HCT116 (cell line): ENCODE results near the gene TPRG1L. TPM values are rescaled to one million over a fixed set of nuclear protein-coding genes. Genes with fewer than 3 reads are reported as not detected.
A peak's percentile ranks its signal among the peaks of the same experiment; 100 is the strongest.

Experiments
- ATAC-seq: fragments of 200-7000 bp; cut with Tn5 transposase; 2 replicates; pipeline ENCODE4 v1.9.1; 2020; ENCODE audit warnings: mild to moderate bottlenecking, moderate library complexity
- BruUV-seq: library from RNA; stranded (reverse); fragments of 400-500 nt; replicated peaks from 2 replicates; lab custom pipeline; 2021; lab: Mats Ljungman, UMichigan
- CTCF ChIA-PET: fragments of 300-600 bp; sonication (Branson Sonifier 250); formaldehyde crosslinking; loops from one replicate; lab custom pipeline; 2021; ENCODE audit warnings: antibody characterized with exemption; lab: Charles Lee
- POLR2A ChIA-PET: fragments of 300-600, 350-600 bp; sonication (Branson Sonifier 250); formaldehyde crosslinking; loops from one replicate; lab custom pipeline; 2021; ENCODE audit warnings: antibody characterized with exemption; lab: Charles Lee
- RAD21 ChIA-PET, 2 experiments: fragments of 300-600 bp; sonication (Branson Sonifier 250); formaldehyde crosslinking; loops; one replicate each; lab custom pipeline; 2023; ENCODE audit warnings: low total read pairs in 2 of 2; ENCODE audit not compliant: uncharacterized antibody in 2 of 2, unreplicated experiment in 2 of 2, low non-redundant PET in 1 of 2; lab: Charles Lee
- DNase-seq: peaks from one replicate; pipeline ENCODE4 v3.0.0-alpha.2; 2010; ENCODE audit warnings: low read depth, low spot score
- H2AFZ ChIP-seq: fragments of 200-600 bp; shearing (Covaris generic), sonication (generic); 2 replicates; pipeline ENCODE4 v1.6.1; 2017; ENCODE audit warnings: low read depth, mixed run types, mixed read lengths, antibody characterized with exemption, low read length; ENCODE audit not compliant: poor library complexity, severe bottlenecking
- H3K27ac ChIP-seq: 2 replicates; pipeline ENCODE4 v1.5.1; 2012; ENCODE audit warnings: low read depth, low read length
- H3K27me3 ChIP-seq: fragments of 200-600 bp; sonication (generic); 2 replicates; pipeline ENCODE4 v1.6.1; 2016; ENCODE audit warnings: mixed run types, low read length, mixed read lengths; ENCODE audit not compliant: insufficient read depth
- H3K36me3 ChIP-seq, 2 experiments: fragments of 200-500 bp in 1 of 2; fragments of 200-600 bp in 1 of 2; sonication (Bioruptor generic) in 1 of 2; sonication (generic) in 1 of 2; 2 replicates each; pipeline versions ENCODE4 v1.5.1 to v1.6.1; 2014 to 2016; ENCODE audit warnings: low read length in 2 of 2, inconsistent platforms in 1 of 2, mixed read lengths in 1 of 2, mixed run types in 1 of 2; ENCODE audit not compliant: insufficient read depth in 2 of 2, control insufficient read depth in 1 of 2
- H3K4me1 ChIP-seq, 2 experiments: fragments of 200-600 bp in 1 of 2; sonication (generic) in 1 of 2; 2 replicates each; pipeline versions ENCODE4 v1.5.1 to v1.6.1; 2012 to 2017; ENCODE audit warnings: low read length in 2 of 2, inconsistent platforms in 1 of 2, mild to moderate bottlenecking in 1 of 2, mixed read lengths in 1 of 2, mixed run types in 1 of 2, moderate library complexity in 1 of 2; ENCODE audit not compliant: insufficient read depth in 2 of 2, control insufficient read depth in 1 of 2
- H3K4me2 ChIP-seq: fragments of 200-600 bp; sonication (generic); 2 replicates; pipeline ENCODE4 v1.6.1; 2017; ENCODE audit warnings: mixed run types, low read length, mixed read lengths
- H3K4me3 ChIP-seq, 2 experiments: fragments of 200-600 bp in 1 of 2; sonication (generic) in 1 of 2; replicated peaks in 1 of 2; 2 replicates each; pipeline ENCODE4 v1.5.1; 2011 to 2016; ENCODE audit warnings: low read length in 2 of 2, control low read depth in 1 of 2, low read depth in 1 of 2, mild to moderate bottlenecking in 1 of 2, mixed read lengths in 1 of 2, mixed run types in 1 of 2
- H3K79me2 ChIP-seq: fragments of 200-600 bp; sonication (generic); 2 replicates; pipeline ENCODE4 v1.6.1; 2017; ENCODE audit warnings: mild to moderate bottlenecking, mixed run types, low read length, moderate library complexity, mixed read lengths; ENCODE audit not compliant: insufficient read depth
- H3K9ac ChIP-seq: fragments of 200-600 bp; sonication (generic); 2 replicates; pipeline ENCODE4 v1.6.1; 2016; ENCODE audit warnings: low read length, mixed read lengths
- H3K9me2 ChIP-seq: fragments of 200-600 bp; sonication (generic), shearing (Covaris generic); 2 replicates; pipeline ENCODE4 v1.6.1; 2017; ENCODE audit warnings: mixed run types, mild to moderate bottlenecking, moderate library complexity; ENCODE audit not compliant: insufficient read depth
- H3K9me3 ChIP-seq, 2 experiments: fragments of 200-500 bp in 1 of 2; fragments of 200-600 bp in 1 of 2; sonication (Bioruptor generic) in 1 of 2; sonication (generic) in 1 of 2; 2 replicates each; pipeline ENCODE4 v1.6.1; 2014 to 2017; ENCODE audit warnings: low read length in 2 of 2, mixed read lengths in 2 of 2, inconsistent platforms in 1 of 2, low read depth in 1 of 2, mild to moderate bottlenecking in 1 of 2, mixed run types in 1 of 2, moderate library complexity in 1 of 2; ENCODE audit not compliant: control insufficient read depth in 1 of 2, insufficient read depth in 1 of 2
- H4K20me1 ChIP-seq: fragments of 200-600 bp; sonication (generic), shearing (Covaris generic); 2 replicates; pipeline ENCODE4 v1.6.1; 2017; ENCODE audit warnings: mixed run types, mild to moderate bottlenecking, moderate library complexity; ENCODE audit not compliant: insufficient read depth
- ATF3 ChIP-seq: IDR thresholded peaks from 2 replicates; pipeline ENCODE4 v1.6.1; 2012
- CBX3 ChIP-seq: IDR thresholded peaks from 2 replicates; pipeline ENCODE4 v1.6.1; 2012; ENCODE audit warnings: low read depth
- CEBPB ChIP-seq: IDR thresholded peaks from 2 replicates; pipeline ENCODE4 v1.6.1; 2012; ENCODE audit warnings: low read depth
- EGR1 ChIP-seq: IDR thresholded peaks from 2 replicates; pipeline ENCODE4 v1.6.1; 2012; ENCODE audit warnings: low read depth
- ELF1 ChIP-seq: IDR thresholded peaks from 2 replicates; pipeline ENCODE4 v1.6.1; 2012; ENCODE audit warnings: low read depth, borderline replicate concordance
- EZH2 ChIP-seq: fragments of 200-600 bp; sonication (generic); IDR thresholded peaks from 2 replicates; pipeline ENCODE4 v1.6.1; 2017; ENCODE audit warnings: antibody characterized with exemption, mixed run types
- EZH2phosphoT487 ChIP-seq: fragments of 200-600 bp; IDR thresholded peaks from 2 replicates; pipeline ENCODE4 v1.6.1; 2018; ENCODE audit warnings: antibody characterized with exemption, borderline replicate concordance
- MAX ChIP-seq: IDR thresholded peaks from 2 replicates; pipeline ENCODE4 v1.6.1; 2012
- POLR2A ChIP-seq: IDR thresholded peaks from 2 replicates; pipeline ENCODE4 v1.7.0; 2011; ENCODE audit warnings: borderline replicate concordance; ENCODE audit not compliant: insufficient read depth, insufficient read length; ENCODE audit errors: extremely low read depth
- POLR2AphosphoS5 ChIP-seq: IDR thresholded peaks from 2 replicates; pipeline ENCODE4 v1.6.1; 2011; ENCODE audit warnings: mild to moderate bottlenecking, low read depth, low read length, moderate library complexity
- RAD21 ChIP-seq: IDR thresholded peaks from 2 replicates; pipeline ENCODE4 v1.6.1; 2012; ENCODE audit warnings: low read depth, mild to moderate bottlenecking
- REST ChIP-seq: IDR thresholded peaks from 2 replicates; pipeline ENCODE4 v1.6.1; 2012; ENCODE audit warnings: low read depth
- SIN3A ChIP-seq: IDR thresholded peaks from 2 replicates; pipeline ENCODE4 v1.6.1; 2012; ENCODE audit warnings: low read depth
- SP1 ChIP-seq: IDR thresholded peaks from 2 replicates; pipeline ENCODE4 v1.6.1; 2012; ENCODE audit warnings: low read depth
- SRF ChIP-seq: IDR thresholded peaks from 2 replicates; pipeline ENCODE4 v1.6.1; 2012; ENCODE audit warnings: low read depth
- TCF7L2 ChIP-seq: IDR thresholded peaks from 2 replicates; pipeline ENCODE4 v1.7.0; 2011; ENCODE audit warnings: borderline replicate concordance, inconsistent platforms; ENCODE audit not compliant: insufficient read depth, insufficient read length; ENCODE audit errors: extremely low read depth
- ZBTB33 ChIP-seq: IDR thresholded peaks from 2 replicates; pipeline ENCODE4 v1.6.1; 2011; ENCODE audit warnings: mild to moderate bottlenecking, low read length, moderate library complexity; ENCODE audit not compliant: insufficient replicate concordance; ENCODE audit errors: extremely low read depth
- ZNF274 ChIP-seq: fragments of 200-500 bp; sonication (Bioruptor generic); IDR thresholded peaks from 2 replicates; pipeline ENCODE4 v1.6.1; 2014; ENCODE audit warnings: mild to moderate bottlenecking, low read depth, low read length, inconsistent platforms
- intact Hi-C: fragments of 100-400 bp; cut with micrococcal nuclease; formaldehyde crosslinking; loops from 2 replicates; pipeline ENCODE4 v1.10.0; 2022
- total RNA-seq: library from RNA; stranded (reverse); gene quantifications from one replicate; pipeline ENCODE4 v1.2.1, GENCODE V29; 2021; ENCODE audit not compliant: unreplicated experiment

The TPRG1L gene
- total RNA-seq, 1 experiment from 2014 or later = 25.6 TPM

- no peak for ATAC-seq
- ChIA-PET RAD21 (no interaction called here), CTCF (no interaction called here), POLR2A (interaction anchor here (0.9 kb wide), 1 partner anchor 15 kb away, joined by 3 read pairs; no protein-coding TSS in a partner anchor)
- intact Hi-C loops = no loop called here
- no TSS peak for BruUV-seq
- TF ChIP-seq POLR2AphosphoS5 (no peak), CBX3 (no peak), TCF7L2 (no peak), ZNF274 (no peak), EGR1 (no peak), REST (no peak), ELF1 (no peak), POLR2A (no peak), EZH2phosphoT487 (no peak), ZBTB33 (no peak), RAD21 (no peak), EZH2 (no peak), CEBPB (no peak), SP1 (no peak), SRF (no peak), MAX (no peak), ATF3 (no peak), SIN3A (no peak)
- Histone ChIP-seq H2AFZ (no peak overlapping the region), H3K4me3 (peak overlapping the region; percentile 70 to 80), H3K36me3 (peaks cover 9 to 11% of the 10 kb centered on the region in 2 experiments; a peak in 3 of 4 replicates), H3K79me2 (peaks cover 53% of the 10 kb centered on the region), H3K9me3 (no peaks in the 10 kb centered on the region), H4K20me1 (no peaks in the 10 kb centered on the region), H3K9ac (peak overlapping the region; percentile 85), H3K4me1 (peaks cover 18 to 29% of the 10 kb centered on the region in 2 experiments), H3K4me2 (peak overlapping the region; percentile 91), H3K9me2 (no peaks in the 10 kb centered on the region), H3K27me3 (no peaks in the 10 kb centered on the region), H3K27ac (peak overlapping the region; percentile 64; the same call in 1 of the 2 replicates)
- no peak for DNase-seq
Observed at GRCh38 chr1:3651026-3651929, 26.5 kb downstream of the TPRG1L start.
